NCI-H345 treated with DMSO at 0.1 percent for 48 hours (cell line): ENCODE data around the gene ETFRF1.
A peak's percentile ranks its signal among the peaks of the same experiment; 100 is the strongest.

Experiments
- DNase-seq: peaks from one replicate; lab custom pipeline; 2025; ENCODE audit not compliant: unreplicated experiment; lab: John Stamatoyannopoulos, UW

Gene ETFRF1

DNA sequence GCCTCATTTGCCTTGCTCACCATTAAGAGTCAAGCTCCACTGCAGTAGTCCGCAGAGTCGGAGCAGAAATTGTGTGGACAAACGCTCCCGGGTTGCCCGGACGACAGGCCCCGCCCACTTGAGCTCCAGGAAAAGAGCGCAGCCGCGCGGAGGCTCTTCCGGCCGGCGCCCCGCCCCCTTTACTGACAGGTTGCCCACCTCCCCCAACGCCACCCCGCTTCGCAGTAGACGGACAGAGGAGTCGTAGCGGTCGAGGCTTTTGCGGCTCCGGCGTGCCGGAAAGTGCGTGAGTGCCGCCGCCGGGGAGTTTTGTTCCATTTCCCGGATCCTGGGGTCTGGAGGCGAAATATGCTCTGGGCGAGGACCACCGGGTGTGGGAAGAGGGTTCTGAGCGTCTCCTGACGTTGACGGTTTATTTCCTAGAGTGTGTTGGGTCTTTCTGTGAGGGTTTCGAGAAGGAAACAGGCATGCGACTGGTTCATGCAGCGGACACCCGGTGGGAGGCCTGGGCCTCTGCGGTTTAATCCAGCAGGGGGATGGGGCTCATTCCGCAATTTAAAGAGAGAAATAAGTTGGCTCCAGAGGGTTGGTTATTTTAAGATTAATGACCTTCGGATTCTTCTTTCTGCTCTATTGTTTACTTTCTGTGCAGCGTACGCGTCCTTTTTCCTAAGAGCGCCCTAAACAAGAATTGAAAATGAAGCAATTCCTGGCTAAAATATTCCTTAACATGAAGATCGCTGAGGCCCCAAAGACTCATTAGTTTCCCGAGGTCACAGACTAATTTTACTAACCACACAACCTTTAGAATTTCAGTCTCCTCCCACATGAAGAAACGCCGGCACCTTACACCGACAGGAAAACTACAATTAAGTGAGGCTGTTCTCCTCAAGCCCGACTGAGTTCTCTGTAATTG lies at the start of gene ETFRF1, which contains the start of gene DNAI7:
TSS of gene ETFRF1 (plus strand) at position 182 of the 916 bp plus-strand sequence. CDS start 8,720 bp downstream, outside the sequence.
TSS of gene DNAI7 (minus strand) at position 105 of the 916 bp plus-strand sequence. CDS start at position 23, 82 bp downstream.
- DNase-seq = peak; percentile 95

GRCh38 chr12:25146686-25147085 lies 48.4 kb upstream of the ETFRF1 start:
- DNase-seq = no peak

DNA sequence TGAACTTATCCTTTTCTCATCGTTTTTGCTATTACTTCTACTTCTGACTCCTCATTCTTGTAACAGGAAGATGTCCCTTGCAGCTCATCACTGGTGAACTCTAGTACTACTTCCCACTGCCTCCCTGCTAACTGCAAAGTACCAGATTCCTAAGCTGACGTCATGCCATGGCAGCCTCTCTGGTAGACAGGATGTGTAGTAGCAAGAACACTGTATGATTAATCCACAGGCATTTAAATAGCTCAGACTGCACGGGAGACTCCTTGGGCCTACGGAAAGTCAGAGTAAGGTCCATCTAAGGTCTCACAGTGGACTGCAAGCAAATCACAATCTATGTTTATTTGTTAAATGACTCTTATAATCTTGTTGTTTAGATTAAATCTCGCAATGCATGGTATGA lies 43.6 kb upstream of the ETFRF1 start:
- DNase-seq = no peak

DNA sequence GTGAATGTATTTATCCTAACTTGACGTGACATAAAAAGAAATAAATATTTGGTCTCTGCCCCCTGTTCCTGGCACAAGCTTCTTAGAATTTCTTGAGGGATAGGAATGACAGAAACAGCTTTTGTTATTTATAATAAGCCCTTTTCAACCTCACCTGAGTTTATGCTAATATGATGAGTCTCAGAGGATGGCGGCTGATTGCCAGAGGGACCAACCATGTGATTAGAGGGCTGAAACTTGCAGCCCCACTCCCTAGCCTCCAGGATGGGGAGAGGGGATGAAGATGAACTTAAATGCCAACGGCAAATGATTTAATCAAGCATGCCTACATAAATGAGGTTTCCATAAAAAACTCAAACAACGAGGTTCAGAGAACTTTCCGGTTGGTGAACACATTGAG lies 43.0 kb upstream of the ETFRF1 start:
- DNase-seq = no peak

- peak; percentile 2 for DNase-seq
Observed at GRCh38 chr12:25155022-25155576, 39.9 kb upstream of the ETFRF1 start.

GRCh38 chr12:25156061-25156460 lies 39.0 kb upstream of the ETFRF1 start:
- DNase-seq = no peak

DNA sequence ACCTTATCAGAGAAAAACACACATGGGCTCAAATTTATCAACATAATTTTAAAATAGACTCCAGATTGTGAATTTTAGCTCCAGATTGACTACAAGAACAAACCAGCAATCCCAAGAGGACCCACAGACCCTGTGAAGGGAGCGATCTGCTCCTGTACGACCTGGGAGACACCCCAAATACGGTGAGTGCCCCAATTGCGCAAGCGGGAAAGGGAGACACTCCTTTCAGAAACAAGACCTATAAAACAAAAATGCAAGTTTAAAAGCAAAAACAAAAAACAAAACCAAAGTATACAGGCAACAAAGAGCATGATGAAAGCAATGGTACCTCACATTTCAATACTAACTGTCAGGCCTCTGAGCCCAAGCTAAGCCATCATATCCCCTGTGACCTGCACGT lies 32.2 kb upstream of the ETFRF1 start:
- DNase-seq = no peak

- no peak for DNase-seq
Observed at GRCh38 chr12:25182765-25183164, 12.3 kb upstream of the ETFRF1 start.

DNA sequence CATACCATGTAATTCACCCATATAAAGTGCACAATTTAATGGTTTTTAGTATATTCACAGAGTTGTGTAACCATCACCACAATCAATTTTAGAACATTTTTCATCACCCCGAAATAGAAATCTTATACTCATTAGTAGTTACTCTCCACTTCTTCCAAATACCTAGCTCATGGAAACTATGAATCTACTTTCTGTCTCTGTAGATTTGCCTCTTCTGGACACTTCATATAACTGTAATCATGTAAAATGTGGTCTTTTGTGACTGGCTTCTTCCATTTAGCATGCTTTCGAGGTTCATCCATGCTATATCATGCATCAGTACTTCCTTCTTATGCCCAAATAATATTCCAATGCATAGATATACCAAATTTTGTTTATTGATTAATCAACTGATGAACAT lies 10.9 kb upstream of the ETFRF1 start:
- no peak for DNase-seq

- no peak for DNase-seq
Observed at GRCh38 chr12:25186038-25186787, 8.8 kb upstream of the ETFRF1 start.

DNA sequence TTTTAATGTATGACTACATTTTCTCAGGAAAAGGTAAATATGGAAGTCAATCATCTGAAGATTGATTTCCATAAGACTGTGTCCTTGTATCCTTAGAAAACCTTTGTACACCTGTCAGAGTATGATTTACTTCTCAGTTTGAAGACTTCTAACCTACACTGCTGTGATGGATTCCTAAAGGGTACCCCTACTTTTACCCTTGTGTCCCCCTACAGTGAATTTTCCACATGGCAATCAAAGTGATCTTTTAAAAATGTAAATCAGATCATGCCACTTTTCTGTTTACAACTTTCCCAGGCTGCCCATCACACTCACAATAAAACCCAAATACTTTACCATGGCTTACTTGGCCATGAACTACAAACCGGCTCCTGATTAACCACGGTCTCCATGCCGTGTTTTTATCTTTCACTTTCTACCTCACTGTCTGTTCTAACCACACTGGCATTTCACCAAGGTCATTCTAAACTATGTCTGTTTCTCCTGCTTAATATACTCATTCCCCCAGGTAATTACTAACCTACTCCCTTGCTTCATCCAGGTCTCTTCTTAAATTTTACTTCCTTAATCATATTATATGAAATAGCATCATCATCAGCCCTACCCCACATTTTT lies 8.1 kb upstream of the ETFRF1 start:
- DNase-seq = no peak

DNA sequence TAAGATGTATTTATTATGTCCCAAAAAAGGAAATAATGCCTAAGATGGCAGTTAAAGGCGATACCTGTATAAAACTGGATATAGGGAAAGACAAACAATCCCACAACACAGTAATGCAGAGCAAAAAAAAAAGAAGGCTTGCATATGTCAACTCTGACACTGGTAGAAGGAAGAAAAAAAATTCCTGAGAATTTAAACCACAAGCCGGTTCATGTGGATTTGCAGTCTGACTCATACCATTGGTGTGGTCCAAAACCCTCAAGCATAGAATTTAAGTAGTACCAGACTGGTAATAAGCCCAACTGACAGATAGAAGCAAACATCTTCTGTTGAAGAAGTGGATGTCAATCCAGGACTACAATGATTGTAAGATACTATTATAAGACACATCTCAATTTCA lies 7.3 kb upstream of the ETFRF1 start:
- DNase-seq = no peak

DNA sequence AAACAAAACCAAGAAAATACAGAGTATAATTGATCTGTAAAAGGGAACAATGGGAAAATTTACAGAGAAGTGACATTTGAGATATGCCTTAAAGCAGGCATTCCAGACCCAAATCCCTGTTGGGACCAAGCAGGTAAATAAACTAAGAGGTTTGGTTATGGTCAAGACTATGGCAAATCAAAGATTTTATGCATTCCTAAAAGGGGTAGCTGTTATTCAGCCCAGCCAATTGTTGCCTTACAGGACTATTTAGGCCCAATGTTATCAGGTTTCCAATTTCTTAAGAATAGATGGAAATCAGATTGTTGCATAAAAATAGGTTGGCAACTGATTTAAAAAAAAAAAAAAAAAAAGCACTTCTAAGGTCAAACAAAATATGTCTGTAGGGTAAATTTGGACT lies 5.4 kb upstream of the ETFRF1 start:
- DNase-seq = no peak

- DNase-seq = no peak
Observed at GRCh38 chr12:25190793-25191192, 4.2 kb upstream of the ETFRF1 start.

DNA sequence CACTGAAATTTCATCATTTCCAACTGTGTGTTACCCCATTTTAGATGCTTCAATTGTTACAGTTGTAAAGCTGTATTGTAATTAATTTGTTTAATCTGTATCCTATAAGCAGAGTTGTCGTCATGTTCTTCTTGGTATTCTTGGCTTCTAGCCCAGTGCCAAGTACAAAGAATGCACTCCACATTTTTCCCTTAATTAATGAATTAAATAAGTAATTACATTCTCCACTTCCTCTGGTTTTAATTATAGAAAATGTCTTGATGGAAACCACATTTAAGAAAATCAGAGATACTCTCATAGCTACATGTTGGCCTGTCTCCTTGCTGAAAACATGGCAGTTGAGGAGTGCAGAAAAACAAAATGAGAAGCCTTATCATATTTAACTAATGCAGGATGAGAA lies 823 bp upstream of the ETFRF1 start:
- peak; percentile 12 for DNase-seq

DNA sequence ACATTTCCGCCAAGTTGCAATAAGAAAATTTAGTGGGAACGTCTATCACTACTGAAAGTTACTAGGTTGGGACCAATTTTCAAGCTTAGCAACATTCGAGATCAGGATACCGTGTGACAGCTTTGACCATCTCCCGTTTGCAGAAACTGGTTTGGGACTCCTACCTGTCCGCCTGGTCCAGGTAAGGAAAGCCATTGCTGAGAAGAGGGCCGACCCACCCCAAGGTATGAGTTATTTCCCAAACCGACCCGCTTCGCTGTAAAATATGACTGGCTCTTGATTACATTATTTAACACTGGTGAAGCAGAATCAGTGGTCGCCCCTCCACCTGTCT lies 348 bp upstream of the ETFRF1 start:
- peak; percentile 70 for DNase-seq

- DNase-seq = no peak
Observed at GRCh38 chr12:25197608-25198007, 2.6 kb downstream of the ETFRF1 start.

DNA sequence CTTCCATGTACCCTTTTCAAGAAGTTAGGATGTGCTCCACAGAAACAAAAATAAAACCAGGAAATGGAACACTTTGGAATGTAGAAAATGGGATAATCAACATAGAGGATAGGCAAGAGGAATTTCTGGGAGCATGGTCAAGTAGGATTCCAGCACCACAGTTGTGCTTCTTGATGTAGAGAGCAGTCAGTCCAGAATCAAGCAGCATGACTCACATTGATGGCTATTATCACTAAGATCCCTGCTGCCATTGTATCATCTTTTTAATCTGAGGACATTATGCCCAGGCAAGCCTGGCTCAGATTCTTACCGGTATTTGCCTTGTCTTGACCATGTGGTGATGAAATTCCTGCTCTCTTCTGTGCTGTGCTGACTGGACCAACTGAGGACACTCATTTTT lies 5.7 kb downstream of the ETFRF1 start:
- DNase-seq = no peak

DNA sequence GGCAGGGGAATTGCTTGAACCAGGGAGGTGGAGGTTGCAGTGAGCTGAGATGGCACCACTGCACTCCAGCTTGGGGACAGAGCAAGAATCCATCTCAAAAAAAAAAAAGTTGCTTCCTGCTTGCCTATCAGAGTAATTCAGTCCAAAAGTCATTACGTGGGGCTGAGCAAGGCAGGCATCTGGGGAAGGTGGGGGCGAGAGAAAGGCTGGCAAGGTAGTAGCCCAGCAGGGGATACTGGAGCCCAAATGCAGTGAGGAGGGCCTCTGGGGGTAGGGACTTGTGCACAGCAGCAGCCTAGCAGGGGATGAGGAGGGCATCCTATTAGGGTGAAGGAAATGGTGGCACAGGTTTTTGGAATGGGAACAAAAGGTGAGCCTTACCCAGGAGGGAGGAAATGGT lies 7.1 kb downstream of the ETFRF1 start:
- no peak for DNase-seq

DNA sequence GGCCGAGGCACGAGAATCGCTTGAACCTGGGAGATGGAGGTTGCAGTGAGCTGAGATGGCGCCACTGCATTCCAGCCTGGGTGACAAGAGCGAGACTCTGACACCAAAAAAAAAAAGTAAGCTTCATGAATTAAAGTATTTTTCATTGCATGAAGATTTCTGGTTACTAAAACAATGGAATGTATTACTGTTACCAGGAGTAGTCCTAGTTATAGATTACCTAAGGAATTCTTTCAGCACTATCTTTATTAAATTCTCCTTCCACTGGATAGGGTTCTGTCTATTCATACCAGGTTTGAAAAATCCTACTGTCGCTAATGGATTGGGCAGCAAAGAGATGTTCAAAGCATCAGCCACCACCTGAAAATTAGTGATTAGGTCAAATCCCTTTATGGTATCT lies 12.4 kb downstream of the ETFRF1 start:
- no peak for DNase-seq

DNA sequence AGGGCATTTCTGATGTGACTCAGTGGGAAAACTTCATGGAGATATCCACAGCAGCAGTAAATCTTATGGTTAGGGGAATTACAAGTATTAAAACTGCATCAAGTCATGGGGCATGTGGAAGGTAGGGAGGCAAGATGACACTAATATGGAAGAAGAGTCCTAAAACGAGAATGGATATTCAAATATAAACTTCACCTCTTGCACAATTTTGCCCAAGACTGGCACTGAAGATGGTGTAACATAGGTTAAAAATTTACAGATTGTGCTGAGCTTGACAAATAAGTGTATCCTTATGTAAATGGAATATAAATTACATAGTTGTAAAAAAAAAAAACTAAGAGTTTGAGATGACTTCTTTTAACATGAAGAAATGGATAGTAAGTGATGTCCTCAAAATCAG lies 12.8 kb downstream of the ETFRF1 start:
- DNase-seq = no peak
